Measurements from ENCODE around the gene RGR.

DNA sequence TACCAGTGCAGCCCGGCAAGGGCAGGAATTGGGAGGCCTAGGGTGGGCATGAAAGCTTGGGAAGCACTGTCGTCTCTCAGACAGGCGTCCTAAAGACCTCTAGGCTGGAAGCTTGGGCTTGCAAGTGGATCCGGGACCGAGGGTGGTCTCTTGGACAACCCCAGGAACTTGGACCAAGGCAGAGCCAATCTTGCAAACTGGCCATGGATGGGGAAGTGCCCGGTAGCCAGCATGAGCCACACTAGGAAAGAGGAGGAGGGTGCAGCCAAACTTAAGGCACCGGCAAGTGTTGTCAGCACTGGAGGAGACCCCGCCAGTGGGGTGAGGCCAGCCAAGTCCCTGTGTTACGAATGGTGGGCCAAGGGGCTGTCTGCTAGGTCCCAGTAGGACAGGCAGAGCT lies 28.0 kb upstream of the RGR start:
- TF ChIP-seq, protein P1, sequence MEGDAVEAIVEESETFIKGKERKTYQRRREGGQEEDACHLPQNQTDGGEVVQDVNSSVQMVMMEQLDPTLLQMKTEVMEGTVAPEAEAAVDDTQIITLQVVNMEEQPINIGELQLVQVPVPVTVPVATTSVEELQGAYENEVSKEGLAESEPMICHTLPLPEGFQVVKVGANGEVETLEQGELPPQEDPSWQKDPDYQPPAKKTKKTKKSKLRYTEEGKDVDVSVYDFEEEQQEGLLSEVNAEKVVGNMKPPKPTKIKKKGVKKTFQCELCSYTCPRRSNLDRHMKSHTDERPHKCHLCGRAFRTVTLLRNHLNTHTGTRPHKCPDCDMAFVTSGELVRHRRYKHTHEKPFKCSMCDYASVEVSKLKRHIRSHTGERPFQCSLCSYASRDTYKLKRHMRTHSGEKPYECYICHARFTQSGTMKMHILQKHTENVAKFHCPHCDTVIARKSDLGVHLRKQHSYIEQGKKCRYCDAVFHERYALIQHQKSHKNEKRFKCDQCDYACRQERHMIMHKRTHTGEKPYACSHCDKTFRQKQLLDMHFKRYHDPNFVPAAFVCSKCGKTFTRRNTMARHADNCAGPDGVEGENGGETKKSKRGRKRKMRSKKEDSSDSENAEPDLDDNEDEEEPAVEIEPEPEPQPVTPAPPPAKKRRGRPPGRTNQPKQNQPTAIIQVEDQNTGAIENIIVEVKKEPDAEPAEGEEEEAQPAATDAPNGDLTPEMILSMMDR (IDR thresholded peaks at IDR 0.05) = no peak
- TF ChIP-seq EP300 (IDR thresholded peaks at IDR 0.05) = no peak
- no peak for TF ChIP-seq POLR2A (IDR thresholded peaks at IDR 0.05)

Data from suprapubic skin (tissue), 3 donors.